Stimulated activated CD8-positive, alpha-beta memory T cell treated with anti-CD3 and anti-CD28 coated beads, Interleukin-7, amount 100 ng/mL, for 4 hours (primary cell): ENCODE measurements around the gene STK32B.
"Not testable (repeated sequence)": the region's sequence is repeated elsewhere in the genome, so short reads cannot be mapped to it uniquely, and the experiment has no call there.

Experiments
- DNase-seq, 2 donors: peaks; one replicate each; pipeline ENCODE4 v3.0.0-alpha.2; 2020; ENCODE audit warnings: low read depth in 2 of 2

The STK32B gene

DNA sequence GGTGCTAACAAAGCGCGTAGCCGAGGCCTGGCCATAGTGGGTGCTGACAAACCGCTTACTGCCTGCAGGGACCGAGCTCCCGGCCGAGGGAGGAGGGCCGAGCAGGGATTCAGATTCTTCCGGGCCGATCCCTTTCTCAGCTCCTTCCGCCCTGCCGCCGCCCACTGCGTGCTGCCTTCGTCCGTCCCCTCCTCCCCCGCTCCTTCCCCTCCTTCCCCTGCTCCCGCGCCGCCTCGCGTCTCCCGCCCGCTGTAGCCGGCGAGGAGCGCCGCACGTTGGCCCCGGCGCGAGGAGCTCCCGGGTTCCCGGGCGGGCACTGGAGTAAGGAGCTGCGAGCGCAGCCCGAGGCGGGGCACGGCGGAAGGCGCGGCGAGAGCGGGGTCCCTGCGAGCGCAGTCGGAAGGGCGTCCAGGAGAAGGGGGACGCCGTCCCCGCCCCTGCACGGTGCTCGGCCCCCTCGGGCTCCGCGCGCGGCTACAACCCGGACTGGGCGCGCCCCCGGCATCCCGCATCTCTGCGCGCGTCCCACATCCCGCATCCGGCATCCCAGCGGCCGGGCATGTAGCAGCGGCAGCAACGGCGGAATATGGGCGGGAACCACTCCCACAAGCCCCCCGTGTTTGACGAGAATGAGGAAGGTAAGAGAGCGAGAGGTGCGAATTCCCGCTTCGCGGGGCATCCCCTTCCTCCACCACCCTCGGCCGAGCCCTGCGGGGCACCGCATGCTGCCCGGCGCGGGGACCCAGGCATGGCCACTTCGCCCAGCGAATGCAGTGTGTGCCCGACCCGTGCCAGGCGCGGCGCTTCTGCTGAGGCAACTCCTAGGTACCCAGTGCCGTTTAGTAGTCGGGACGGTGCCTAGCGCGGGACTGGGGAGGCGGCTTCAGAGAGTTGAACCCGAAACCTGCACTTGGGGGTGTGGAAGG lies at the start of gene STK32B:
STK32B (plus strand) TSS at position 203 of the 926 bp plus-strand sequence.
- DNase-seq: peak in 1 of 2 donors; percentile 3

DNA sequence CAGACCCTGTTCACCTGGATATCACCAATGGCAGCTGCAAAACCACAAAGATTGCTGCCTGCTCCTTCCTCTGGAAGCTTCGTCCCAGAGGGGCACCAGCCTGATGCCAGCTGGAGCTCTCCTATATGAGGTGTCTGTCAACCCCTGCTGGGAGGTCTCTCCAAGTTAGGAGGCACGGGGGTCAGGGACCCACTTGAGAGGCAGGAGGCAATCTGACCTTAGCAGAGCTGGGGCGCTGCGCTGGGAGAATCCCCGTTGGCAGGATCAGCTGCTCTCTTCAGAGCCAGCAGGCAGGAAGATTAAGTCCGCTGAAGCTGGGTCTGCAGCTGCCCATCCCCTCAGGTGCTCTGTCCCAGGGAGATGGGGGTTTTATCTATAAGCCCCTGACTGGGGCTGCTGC lies 49.6 kb upstream of the STK32B start:
- DNase-seq: not testable (repeated sequence)

DNA sequence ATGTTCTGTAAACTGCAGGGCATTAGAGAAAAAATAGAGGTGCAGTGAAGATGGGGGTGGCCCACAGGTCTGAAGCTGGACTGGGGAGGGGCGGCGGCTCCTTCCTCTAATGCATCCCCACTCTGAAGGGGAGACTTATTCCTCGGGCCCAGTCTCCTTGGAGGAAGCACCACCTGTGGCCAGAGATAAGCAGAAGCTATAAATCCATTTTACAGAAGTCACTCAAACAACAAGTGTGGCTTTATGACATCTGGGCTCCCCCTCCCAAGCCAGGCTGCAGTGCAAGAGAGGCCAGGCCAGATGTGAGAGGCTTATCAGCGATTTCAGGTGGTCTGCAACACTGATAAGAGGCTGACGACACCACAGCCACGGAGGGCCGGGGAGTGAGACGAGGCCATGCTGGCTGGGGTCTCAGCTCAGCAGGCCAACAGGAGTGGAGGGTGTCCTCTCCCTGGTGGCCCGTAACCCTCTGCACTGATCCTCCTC lies 47.9 kb upstream of the STK32B start:
- DNase-seq: no peak

DNA sequence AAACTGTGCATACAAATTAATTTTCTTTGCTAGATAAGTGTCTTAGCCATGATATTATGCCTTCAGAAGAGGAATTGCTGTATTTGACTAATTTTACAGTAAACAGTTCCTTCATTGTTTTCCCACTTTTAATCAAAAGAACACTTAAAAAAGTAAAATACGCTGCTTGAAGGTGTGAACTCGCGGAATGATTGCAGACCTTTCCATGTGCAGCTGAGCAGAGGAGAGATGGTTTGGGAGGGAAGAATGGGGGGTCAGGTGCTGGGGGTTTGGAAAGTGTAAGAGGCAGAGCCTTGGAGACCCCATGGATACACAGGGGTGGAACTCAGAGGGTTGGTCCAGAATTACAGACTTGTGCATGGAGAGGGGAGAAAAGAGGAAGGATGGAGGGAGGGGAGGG lies 47.4 kb upstream of the STK32B start:
- no peak for DNase-seq

DNA sequence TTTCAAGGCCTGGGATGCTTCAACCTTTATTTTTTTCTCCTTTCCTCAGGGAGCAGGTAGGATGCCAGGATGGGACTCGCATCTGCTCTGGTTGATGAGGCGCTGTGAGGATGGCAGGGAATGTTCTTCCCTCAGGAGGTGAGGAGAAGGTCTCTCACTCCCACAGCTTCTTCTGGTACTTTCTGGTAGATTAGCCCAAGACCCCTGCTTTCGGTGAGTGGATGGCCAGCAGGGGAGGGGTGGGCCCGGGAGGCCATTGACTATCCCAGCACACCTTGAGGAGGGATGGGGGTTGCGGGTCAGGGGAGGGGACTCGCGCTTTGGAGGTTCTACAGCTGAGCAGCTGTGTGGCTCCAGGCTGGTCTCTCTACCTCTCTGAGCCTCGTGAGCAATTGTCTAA lies 46.8 kb upstream of the STK32B start:
- no peak for DNase-seq

DNA sequence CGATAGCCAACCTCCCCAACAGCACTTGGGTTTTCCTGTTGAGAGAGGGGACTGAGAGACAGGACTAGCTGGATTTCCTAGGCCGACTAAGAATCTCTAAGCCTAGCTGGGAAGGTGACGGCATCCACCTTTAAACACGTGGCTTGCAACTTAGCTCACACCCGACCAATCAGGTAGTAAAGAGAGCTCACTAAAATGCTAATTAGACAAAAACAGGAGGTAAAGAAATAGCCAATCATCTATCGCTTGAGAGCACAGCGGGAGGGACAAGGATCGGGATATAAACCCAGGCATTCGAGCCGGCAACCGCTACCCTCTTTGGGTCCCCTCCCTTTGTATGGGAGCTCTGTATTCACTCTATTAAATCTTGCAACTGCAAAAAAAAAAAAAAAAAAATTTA lies 44.3 kb upstream of the STK32B start:
- DNase-seq: not testable (repeated sequence)

DNA sequence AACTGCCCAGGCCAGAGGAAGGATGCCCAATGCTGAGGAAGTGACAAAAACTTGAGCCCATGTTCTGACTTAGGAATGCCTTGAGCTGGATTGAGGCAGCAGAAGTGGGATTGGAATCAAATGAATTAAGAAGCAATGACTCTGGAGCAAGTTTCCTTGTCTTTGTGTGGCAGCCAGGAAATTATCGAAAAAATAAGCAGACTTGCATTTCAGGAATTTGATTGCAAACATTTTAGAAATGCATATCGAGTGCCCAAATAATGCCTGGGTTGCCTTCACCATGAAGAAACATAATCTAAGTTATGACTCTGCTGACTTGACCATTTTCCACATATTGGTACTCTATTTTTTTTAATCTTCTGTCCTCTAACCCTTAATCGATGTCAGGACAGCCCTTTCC lies 41.5 kb upstream of the STK32B start:
- DNase-seq: no peak

DNA sequence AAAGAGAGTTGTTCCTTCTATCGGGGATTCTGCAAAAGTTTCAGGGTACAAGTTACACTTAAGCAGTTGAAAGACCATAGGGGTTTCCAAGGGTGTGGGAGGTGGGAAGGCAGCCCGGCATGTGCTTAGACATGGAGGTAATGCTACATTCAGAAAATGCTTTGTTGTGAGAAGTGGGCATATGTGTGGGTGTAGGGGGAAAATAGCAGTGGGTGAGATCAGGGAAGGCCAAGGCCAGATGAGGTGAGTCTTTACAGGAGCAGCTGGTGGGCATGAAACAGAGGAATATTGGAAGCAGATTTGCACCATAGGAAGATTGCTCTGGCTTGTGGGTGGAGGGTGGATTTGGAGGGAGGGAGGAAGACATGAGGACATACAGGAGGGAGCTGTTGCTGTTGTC lies 40.3 kb upstream of the STK32B start:
- no peak for DNase-seq

DNA sequence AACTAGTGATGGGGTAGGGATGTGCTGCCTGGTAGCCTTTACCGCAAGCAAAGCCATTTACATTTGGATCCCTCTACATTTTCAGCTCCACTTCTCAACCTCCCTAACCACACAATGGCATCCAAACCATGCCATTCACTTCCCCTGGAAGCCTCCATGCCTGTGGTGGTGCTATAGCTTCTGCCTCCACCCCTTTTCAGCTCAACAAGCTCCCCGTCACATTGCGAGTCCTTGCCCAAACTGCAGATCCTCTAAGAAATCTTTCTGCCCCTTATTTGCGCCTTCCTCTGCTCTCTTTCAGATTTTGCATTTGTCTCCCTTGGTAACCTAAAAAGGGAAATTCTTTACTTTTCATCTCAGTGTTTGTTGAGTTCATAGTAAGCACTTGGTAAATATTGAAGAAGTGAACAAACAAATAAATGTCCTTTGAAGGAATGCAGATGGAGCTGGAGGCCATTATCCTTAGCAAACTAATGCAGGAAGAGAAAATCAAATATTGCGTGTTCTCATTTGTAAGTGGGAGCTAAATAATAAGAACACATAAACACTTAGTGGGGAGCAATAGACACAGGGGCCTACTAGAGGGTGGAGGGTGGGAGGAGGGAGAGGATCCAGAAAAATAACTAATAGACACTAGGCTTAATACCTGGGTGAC lies 38.9 kb upstream of the STK32B start:
- DNase-seq: no peak

DNA sequence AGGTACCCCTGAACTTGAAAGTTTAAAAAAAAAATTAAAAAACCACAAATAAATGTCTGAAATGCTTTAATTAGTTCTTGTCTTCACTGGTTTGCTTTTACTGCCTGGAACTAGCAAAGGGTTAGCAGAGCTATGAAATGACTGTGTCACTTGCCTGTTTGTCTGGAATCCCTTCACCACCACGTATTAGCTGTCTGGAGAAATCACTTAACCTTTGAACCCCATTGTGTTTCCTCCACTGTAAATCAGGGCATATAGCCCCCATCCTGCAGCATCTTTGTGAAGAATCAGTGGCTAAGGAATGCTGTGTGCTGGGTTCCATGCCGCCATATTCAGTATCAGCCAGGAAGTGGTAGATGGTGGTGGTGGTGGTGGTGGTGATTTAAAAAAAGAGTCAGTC lies 38.3 kb upstream of the STK32B start:
- no peak for DNase-seq

DNA sequence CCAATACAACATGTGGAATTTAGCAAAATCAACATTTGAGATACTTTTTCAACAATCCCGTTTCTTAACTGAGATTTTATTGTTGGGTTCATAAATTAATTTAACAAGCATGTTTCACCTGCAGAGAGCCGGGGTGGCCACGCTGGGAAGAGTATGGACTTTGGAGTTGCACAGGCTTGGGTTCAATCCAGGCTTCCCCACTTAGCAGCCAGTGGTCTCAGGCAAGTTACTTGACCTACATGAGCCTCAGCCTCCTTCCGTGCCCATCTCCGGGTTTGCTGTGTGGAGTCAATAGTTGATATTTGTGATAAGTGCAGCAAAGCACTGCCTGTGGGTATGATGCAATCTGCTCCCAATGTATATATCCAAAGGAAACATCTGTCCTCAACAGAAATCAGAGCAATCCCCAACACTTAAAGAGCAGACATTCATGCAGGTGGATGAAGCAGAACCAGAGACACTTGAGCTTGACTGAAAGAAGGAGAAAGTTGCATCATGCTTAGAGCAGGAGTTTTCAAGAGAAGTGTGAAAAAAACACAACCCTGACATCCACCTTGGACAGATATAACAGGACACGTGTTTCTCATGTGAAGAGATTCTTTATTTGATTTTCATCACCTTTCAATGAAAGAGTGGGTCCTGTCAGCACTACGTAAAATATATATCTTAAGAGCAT lies 37.1 kb upstream of the STK32B start:
- no peak for DNase-seq

DNA sequence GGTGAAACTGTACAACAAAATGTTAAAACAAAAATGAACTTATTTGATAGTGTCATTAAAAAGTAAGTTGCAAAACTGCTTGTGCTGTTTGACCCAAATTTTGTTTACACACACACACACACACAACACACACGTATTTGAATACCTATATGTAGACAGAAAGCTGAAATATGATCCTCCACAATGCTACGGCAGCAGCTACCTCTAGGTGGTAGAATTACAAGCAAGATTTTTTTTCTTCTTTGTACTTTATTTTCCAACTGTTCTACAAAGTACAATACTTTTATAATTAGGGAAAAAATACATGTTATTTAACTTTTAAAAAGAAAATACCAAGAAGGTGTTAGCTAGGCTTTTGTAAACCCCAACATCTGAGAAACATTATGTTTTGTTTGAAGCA lies 33.2 kb upstream of the STK32B start:
- no peak for DNase-seq

DNA sequence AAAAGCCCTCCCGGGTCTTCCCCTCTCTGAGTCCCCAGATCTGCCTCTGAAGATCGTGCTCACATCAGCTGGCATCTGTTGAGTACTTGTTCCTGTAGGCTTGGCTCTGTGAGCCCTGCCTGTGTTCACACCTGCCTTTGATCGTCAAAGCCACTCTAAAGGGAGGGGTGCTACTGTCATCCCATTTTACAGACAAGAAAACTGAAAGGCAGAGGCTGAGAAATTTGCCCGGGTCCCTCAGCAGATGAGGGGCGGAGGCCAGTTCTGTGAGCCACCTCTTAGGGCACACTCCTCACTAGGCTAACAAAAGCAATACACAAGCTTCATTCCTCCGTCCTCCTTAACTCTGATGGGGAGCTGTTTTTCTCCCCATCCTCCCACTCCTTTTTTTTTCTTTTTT lies 32.7 kb upstream of the STK32B start:
- no peak for DNase-seq

DNA sequence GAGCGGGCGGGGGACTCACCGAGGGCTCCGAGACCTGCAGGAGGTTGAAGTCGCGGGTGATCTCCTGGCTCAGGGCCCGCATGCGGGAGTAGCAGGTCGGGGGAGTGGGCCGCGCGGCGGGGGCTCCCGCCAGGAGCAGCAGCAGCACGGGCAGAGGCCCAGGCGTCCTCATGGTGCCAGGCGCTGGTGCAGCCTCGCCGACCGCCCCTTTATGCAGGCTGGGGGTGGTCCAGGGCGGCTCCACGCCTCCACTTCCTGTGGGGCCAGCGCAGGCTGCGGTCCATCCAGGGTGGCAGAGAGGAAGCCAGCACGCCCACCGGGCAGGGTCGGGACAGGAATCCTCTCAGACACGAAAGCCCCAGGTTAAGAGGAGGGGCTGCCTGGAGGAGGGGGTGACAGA lies 32.0 kb upstream of the STK32B start, which contains the start of gene CYTL1:
CYTL1 (minus strand) TSS at position 185 of the 400 bp plus-strand sequence; CDS start at position 172, 13 bp downstream.
- no peak for DNase-seq

DNA sequence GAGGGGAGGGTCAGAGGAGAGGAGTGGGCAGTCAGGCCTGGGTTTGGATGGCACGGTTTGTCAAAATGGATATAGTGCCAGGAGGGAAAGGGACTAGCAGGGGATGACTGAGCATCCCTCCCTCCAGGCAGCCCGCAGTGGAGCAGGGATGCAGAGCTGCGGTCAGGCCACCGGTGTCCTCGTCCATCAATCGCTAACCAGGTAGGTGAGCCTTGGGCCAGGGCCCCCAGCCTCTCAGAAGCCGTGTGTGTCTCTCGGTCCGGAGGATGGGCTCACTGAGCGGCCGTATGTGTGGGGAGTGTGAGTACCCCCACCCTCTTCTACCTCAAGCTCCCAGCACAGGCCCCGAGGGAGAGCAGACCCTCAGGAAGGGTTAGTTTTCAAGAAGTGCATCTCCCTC lies 31.5 kb upstream of the STK32B start:
- DNase-seq: no peak

DNA sequence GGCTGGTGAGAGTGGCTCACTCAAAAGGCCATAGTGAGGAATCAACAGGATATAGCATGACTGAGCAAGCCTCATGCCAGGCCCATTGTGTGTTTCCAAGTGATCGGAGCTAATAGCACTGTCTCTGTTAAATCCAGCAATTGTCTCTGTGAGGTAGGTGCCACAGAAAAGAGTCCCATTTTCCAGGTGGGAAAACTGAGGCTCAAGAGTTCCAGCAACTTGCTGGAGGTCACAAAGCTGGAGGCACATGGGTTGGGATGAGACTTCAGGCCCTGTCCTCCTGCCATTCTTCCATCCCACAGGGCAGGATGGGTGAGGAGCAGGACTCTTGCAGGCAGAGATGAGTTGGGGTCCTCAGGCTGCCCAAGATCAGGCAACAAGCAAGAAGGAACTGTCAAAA lies 30.9 kb upstream of the STK32B start:
- no peak for DNase-seq

DNA sequence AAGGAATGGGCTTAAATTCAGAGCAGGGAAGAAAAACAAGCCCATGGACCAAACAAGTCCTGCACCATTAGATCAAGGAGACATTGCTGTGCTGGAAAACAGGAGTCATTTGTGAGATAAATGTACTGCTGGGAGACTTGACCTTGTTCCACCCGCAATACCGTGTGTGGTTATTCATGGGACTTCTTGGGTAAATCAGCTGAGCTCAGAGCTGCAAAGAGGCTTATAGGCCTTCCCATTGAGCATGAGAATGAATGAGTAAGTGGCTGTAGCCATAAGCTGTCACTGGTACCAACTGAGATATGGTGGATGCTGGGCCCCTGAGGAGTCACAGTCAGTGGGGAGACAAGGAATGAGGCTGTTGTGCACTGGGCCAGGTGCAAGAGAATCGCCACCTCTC lies 29.7 kb upstream of the STK32B start:
- DNase-seq: no peak

DNA sequence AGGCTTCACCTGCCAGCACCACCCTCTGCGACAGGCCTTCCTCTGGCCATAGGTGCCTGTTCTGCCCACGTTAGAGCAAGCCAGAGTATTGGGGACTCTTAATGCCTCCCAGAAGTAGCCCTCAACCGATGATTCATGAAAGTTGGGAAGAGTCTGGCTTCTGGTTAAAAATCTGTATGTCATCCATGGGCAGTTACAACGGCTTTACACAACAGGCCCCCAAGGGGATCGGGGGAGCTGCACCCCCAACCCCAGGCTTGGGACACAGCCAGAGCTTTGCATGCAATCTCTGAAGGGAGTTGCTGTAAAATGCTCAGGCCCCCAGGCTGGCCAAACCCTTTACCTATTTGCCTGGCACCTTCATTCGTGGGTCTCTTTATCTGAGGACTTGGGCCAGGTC lies 26.6 kb upstream of the STK32B start:
- DNase-seq: no peak

DNA sequence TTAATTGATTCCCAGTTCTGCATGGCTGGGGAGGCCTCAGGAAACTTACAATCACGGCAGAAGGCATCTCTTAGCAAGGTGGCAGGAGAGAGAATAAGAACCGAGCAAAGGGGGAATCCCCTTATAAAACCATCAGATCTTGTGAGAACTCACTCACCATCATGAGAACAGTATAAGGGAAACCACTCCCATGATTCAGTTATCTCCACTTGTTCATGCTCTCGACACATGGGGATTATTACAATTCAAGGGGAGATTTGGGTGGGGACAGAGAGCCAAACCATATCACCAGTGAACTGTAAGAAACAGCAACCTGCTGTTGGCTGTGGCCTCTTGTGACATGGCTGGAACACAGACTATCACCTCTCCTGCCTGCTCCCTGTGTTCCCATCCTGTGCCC lies 24.9 kb upstream of the STK32B start:
- no peak for DNase-seq

DNA sequence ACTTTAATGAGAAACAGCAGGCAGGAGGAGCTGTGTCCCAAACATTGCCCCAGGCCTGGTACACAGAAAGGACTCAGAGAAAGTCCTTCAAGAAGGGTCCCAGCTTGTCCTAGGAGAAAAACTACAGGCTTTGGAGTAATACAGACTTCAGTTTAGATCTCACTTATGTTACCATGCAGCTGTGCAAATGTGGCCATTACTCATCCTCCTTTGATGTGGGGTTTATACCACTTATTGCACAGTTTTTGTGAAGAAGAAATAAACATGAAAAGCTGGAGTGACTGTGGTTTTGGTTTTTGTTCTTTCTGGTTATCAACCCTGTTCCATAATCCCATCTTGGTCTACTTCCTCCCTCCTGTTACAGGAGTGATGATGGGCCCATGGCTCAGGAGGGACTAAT lies 23.9 kb upstream of the STK32B start:
- DNase-seq: no peak

DNA sequence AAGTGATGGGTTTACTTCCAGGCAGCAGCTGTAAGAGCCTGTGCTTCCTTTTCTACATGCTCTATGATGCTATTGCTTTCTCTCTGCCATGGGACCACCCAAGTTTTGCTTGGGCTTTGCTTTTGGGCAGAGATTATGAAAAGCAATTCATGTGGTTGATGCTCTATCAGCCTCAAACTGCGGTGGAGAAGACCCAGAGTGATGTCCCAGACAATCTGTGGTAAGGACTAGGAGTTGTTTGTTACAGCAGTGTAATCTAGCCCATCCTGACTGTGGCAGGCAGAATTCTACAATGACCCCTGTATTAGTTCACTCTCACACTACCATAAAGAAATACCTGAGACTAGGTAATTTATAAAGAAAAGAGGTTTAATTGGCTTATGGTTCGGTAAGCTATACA lies 22.8 kb upstream of the STK32B start:
- no peak for DNase-seq

DNA sequence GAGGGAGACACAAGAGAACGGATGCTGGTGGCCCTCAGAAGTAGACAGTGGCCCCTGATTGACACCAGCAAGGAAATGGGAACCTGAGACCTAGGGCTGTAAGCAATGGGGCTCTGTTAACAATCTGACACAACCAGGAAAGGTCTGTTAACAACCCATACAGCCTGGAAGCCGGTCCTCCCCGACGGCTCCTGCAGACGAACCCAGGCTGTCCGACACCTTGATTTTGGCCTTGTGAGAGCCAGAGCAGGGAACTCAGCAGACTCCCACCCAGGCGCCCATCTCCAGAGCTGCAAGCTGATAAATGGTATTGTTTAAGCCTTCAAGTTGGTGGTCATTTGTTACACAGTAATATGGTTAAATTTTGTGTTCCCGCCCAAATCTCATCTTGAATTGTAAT lies 21.8 kb upstream of the STK32B start:
- DNase-seq: no peak
